Hematopoietic multipotent progenitor cell treated with erythropoietin and hydrocortisone succinate and interleukin-3 and kit ligand, for 6 days (in vitro differentiated cells): ENCODE data around the gene COLEC12.

Source experiments
- DNase-seq: peaks from one replicate; pipeline ENCODE4 v3.0.0-alpha.2; 2015

Gene COLEC12

DNA sequence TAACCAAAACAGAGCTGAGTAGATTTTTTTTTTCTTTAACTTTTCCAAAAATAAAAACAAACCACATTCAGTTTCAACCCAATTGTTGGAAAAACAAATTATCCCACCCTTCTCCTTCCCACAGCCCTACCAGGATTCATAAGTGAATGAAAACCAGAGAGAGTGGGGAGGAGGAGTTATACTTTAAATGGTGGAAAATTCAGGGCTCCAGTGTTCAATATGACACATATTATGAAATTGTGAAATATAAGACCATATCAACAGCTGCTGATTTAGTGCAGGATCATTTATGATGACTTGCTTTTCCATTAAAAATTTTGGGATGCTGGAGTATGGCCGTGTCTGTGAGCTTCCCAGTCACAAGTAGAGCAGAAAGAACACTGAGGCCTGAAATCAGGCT, 26.7 kb downstream of the COLEC12 start:
- no peak for DNase-seq

GRCh38 chr18:471716-472115, 28.8 kb downstream of the COLEC12 start:
- DNase-seq: no peak

- DNase-seq: peak; percentile 36
Measured at GRCh38 chr18:470661-471501, 29.6 kb downstream of the COLEC12 start.

DNA sequence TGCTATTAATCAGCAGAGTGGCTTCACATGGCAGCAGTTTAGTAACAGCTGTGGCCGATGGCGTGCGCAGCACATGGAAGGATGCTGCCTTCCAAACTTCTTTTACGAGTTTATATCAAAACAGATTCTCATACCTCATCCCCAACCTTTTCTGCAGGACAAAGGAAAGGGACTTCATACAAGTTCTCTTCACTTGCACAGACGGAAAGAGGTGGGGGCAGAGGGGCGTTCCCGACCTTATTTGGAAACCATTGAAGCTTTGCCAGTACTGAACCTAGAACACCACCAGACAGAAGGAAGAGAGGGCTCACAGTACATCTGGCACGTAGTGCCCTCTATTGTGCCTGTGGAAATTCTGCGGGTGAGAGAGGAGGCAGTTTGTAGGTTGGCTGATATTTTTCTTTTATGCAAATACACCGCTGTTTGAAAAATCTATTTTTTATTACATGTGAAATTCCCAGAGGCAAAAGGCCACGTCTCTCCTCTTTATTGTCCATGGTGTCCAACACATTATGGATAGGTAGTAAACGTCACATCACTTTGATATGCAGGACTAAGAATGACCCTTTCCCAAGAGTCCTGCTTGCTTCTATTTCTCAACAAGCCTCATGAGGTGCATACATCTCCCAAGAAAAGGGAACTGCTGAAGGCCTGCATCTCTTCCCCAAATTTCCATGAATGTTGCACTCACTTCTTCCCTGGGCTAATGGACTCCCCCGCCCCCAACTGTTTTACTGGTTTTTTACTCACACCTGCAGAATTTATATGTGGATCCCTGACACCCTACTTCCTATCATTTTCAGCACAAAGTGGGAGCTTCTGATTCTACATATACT, 31.3 kb downstream of the COLEC12 start:
- DNase-seq: peak; percentile 26

GRCh38 chr18:463827-464541, 36.5 kb downstream of the COLEC12 start:
- DNase-seq: peak; percentile 32

DNA sequence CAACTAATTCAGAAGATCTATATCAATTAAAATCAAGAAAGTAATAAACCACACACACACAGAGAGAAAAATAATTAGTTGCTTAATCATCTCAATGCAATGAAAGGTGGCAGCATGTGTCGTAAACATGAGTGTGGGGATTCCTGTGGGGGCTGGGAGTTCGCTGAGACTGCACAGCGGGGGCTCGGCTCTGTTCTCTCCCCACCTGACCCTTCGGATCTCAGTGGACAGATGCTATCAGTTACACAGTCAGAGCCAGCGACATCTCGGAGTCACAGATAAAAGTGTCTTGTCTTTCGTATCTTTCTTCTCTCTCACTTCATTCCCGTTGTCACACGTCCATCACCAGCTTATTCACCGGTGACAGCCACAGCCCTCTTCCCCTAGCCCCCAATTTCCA, 37.1 kb downstream of the COLEC12 start:
- DNase-seq: no peak

GRCh38 chr18:461762-462161, 38.7 kb downstream of the COLEC12 start:
- DNase-seq: no peak

- DNase-seq: no peak
Measured at GRCh38 chr18:460791-461190, 39.7 kb downstream of the COLEC12 start.

GRCh38 chr18:459814-460593, 40.5 kb downstream of the COLEC12 start:
- DNase-seq: no peak

GRCh38 chr18:457521-458412, 42.7 kb downstream of the COLEC12 start:
- DNase-seq: peak; percentile 27

GRCh38 chr18:457140-457519, 43.4 kb downstream of the COLEC12 start:
- DNase-seq: peak; percentile 20

DNA sequence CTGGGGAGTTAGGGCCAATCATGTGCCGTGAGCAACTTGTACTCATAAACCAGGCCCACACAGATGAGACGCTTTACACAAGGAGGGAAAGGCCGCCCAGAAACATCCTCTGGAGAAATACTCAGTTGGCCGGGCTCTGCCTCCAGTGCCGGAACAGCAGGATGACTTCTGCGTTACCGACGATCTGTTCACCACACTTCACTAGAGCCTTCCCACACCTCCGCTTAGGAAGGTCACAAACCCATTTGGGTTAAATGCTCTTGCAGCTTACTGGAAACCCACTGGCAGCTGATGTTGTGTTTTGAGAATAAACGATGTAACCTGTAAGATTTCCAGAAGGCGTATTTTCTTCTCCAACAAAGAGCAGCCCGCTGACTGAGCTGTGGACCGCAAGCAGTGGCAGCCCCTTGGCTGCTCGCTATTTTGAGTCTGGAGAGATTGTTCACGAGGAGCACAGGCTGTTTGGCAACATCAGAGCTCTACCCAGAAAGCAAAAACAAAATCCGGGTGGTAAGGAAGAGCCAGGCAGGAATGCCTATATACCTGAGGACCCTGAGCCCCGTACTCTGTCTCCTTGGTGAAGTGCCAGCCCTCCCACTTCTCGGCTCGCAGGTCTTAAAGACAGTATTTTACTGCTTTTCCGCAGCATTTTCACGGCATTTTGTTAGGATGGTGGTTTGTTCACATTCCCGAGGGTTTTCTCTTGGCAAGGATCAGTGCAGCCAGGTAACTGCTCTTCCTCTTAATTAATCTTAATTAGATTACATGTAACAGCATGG, 44.0 kb downstream of the COLEC12 start:
- no peak for DNase-seq

GRCh38 chr18:453400-453799, 47.1 kb downstream of the COLEC12 start:
- DNase-seq: no peak

DNA sequence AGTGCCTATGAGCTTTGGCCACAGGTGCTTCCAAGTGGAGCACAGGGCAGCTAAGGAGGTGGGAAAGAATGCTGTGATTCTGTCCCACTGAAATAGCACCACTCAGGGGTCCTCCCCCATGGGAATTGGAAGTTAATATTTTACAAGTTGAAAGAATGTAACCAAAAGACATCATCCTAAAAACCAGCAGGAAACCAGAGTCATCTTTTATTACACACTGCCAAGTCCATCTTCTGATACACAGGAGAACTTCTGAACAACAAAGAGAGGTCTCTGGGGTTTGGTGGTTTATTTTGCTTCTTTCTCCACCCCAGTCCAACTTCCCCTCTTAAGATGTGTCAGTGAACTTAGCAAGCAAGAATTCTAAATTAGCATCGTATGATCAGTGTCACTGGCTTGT, 47.7 kb downstream of the COLEC12 start:
- DNase-seq: no peak

- no peak for DNase-seq
Measured at GRCh38 chr18:449374-449773, 51.1 kb downstream of the COLEC12 start.

GRCh38 chr18:448116-448790, 52.2 kb downstream of the COLEC12 start:
- DNase-seq: no peak

GRCh38 chr18:446941-447560, 53.5 kb downstream of the COLEC12 start:
- DNase-seq: no peak

DNA sequence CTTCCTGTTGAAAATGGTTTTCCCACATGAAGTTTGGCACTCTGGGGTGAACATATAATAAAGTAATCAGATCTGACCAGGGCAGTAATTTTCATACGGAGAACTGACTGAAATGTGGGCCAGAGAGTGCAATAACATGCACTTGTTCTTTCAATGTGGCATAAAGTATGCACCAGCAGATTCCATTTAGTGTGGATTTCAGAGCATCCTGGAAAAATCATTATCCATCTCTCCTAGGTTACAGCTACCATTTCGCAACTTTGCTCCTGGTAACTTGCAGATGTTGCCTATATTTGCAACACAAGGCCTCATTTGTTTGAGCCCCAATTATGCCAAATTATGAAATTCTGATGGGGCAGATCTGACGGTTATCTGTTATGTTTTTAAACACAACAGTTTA, 55.4 kb downstream of the COLEC12 start:
- no peak for DNase-seq

DNA sequence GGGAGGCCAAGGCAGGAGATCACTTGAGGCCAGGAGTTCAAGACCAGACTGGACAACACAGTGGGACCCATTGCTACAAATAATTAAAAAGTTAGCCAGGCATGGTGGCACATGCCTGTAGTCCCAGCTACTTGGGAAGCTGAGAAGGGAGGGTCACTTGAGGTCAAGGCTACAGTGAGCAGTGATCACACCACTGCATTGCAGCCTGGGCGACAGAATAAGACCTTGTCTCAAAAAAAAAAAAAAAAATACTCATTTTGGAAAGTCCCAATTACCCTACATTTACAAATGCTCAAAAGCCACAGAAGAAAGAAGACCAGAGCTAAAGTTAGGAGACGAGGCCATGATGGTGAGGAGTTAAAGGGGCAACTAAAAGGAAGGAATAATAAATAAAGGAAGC, 61.9 kb downstream of the COLEC12 start:
- no peak for DNase-seq

DNA sequence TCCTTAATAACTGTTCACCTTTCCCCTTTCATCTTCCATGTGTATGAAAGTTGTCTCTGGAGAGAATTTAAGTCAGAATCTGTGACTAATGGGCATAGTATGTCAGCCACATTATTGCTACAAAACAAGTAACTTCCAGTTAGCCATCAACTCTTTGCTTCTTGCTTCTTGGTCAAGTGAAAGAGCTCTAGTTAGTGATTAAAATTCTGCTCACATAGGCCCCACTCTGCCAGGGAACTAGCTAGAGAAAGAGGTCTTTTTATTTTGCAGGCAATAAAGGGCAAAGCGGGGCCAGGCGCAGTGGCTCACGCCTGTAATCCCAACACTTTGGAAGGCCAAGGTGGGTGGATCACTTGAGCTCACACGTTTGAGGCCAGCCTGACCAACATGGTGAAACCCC, 64.6 kb downstream of the COLEC12 start:
- DNase-seq: no peak
